Bronchial epithelial cell (primary cell): ENCODE data around the gene FGGY. TPM values are rescaled to one million over a fixed set of nuclear protein-coding genes. Genes with fewer than 3 reads are reported as not detected.
A peak's percentile ranks its signal among the peaks of the same experiment; 100 is the strongest.

Experiments
- DNase-seq: peaks from one replicate; pipeline ENCODE4 v3.0.0-alpha.2; 2010; ENCODE audit warnings: low read depth
- FAIRE-seq: peaks from 2 replicates; lab custom pipeline; 2011; peaks lifted over from hg19 to GRCh38; lab: Jason Lieb, UNC
- H3K27me3 ChIP-seq: 2 replicates; pipeline ENCODE4 v1.5.1; 2011; ENCODE audit warnings: low read length; ENCODE audit not compliant: control insufficient read depth, insufficient read depth
- H3K36me3 ChIP-seq: 2 replicates; pipeline ENCODE4 v1.5.1; 2011; ENCODE audit warnings: low read length; ENCODE audit not compliant: control insufficient read depth, insufficient read depth
- H3K4me3 ChIP-seq: 2 replicates; pipeline ENCODE4 v1.5.1; 2011; ENCODE audit warnings: mild to moderate bottlenecking, low read depth, low read length, control low read depth
- CTCF ChIP-seq: IDR thresholded peaks from 2 replicates; pipeline ENCODE4 v1.5.1; 2011; ENCODE audit warnings: mild to moderate bottlenecking, moderate library complexity, low read length, control low read depth, inconsistent platforms; ENCODE audit not compliant: insufficient read depth, severe bottlenecking
- total RNA-seq: library from RNA; depleted of rRNA; stranded (reverse); fragments of >200 nt; gene quantifications from 2 replicates; pipeline ENCODE4 v1.2.1, GENCODE V29; 2014

Gene FGGY
- total RNA-seq, 1 donor from 2014 or later, result 20.0 TPM

- no peak for DNase-seq
- H3K27me3 ChIP-seq, result no peaks in the 10 kb centered on the region
- H3K4me3 ChIP-seq, result no peak overlapping the region
- FAIRE-seq, result no peak
- H3K36me3 ChIP-seq, result no peaks in the 10 kb centered on the region
- no peak for TF ChIP-seq CTCF
Measured at GRCh38 chr1:59389847-59390246, 93.0 kb downstream of the FGGY start.

- DNase-seq, result no peak
- Histone ChIP-seq H3K27me3 (no peaks in the 10 kb centered on the region), H3K4me3 (no peak overlapping the region), H3K36me3 (no peaks in the 10 kb centered on the region)
- FAIRE-seq, result no peak
- TF ChIP-seq CTCF, result no peak
Measured at GRCh38 chr1:59390307-59390706, 93.4 kb downstream of the FGGY start.

GRCh38 chr1:59391212-59392179, 94.6 kb downstream of the FGGY start:
- H3K4me3 ChIP-seq, result no peak overlapping the region
- FAIRE-seq (peak; percentile 43), DNase-seq (no peak)
- H3K27me3 ChIP-seq, result no peaks in the 10 kb centered on the region
- no peaks in the 10 kb centered on the region for H3K36me3 ChIP-seq
- no peak for TF ChIP-seq CTCF

GRCh38 chr1:59393211-59394180, 96.6 kb downstream of the FGGY start:
- H3K27me3 ChIP-seq, result no peaks in the 10 kb centered on the region
- H3K4me3 ChIP-seq, result no peak overlapping the region
- no peak for FAIRE-seq
- no peak for DNase-seq
- no peak for TF ChIP-seq CTCF
- no peaks in the 10 kb centered on the region for H3K36me3 ChIP-seq

GRCh38 chr1:59394706-59395425, 98.0 kb downstream of the FGGY start:
- Histone ChIP-seq H3K4me3 (no peak overlapping the region), H3K36me3 (no peaks in the 10 kb centered on the region), H3K27me3 (no peaks in the 10 kb centered on the region)
- FAIRE-seq (no peak), DNase-seq (no peak)
- TF ChIP-seq CTCF, result no peak
